ENCODE data around the gene ITGAL. TPM values are rescaled to one million over a fixed set of nuclear protein-coding genes. Genes with fewer than 3 reads are reported as not detected.

ITGAL gene
- total RNA-seq, 1 experiment from 2014 or later, result not detected

DNA sequence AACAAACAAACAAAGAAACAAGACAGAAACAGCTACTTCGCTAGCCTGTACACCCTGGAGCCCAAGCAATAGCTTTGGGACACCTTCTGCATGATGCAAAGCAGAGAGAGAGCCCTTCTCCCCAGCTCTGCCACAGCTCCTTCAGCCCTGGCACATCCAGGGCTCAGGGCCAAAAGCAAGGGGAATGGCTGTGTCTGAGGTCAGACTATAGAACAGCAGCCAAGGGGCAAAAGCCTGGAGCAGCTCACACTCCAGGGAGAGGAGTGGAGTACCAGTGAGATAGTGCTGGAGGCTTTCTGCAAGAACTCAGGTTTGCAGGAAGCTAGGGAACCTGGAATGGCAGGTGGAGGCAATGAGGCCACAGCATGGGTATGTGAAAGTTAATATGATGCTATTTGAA is 15.3 kb upstream of the ITGAL start:
- H4K20me1 ChIP-seq (ENCODE audit: control insufficient read depth, insufficient read depth, insufficient read length), result no peaks in the 10 kb centered on the region
- no peaks in the 10 kb centered on the region for H3K79me1 ChIP-seq (ENCODE audit: insufficient read depth, low read depth, low read length, poor library complexity, severe bottlenecking)
- no peaks in the 10 kb centered on the region for H3K9me3 Mint-ChIP-seq
- H2AFZ ChIP-seq (ENCODE audit: low read length), result no peak overlapping the region
- H2BK15ac ChIP-seq (ENCODE audit: low read depth, low read length), result no peak overlapping the region
- H3K4me3 Mint-ChIP-seq, result no peak overlapping the region
- H4K91ac ChIP-seq (ENCODE audit: insufficient read length, low read depth, low read length), result no peak overlapping the region
- H3K4me1 Mint-ChIP-seq, result peaks cover 0 to 6% of the 10 kb centered on the region in 2 experiments; a peak in 1 of 4 replicates
- H3K27me3 Mint-ChIP-seq (ENCODE audit: low read depth), result peaks cover 7% of the 10 kb centered on the region
- H3K27ac ChIP-seq (ENCODE audit: insufficient read length, low read depth, low read length), result no peak overlapping the region
- no peaks in the 10 kb centered on the region for H3K79me2 ChIP-seq (ENCODE audit: insufficient read depth, low read length)
- H3K9me3 ChIP-seq (ENCODE audit: control insufficient read depth, low read depth, low read length), result no peaks in the 10 kb centered on the region
- no peak overlapping the region for H3T11ph ChIP-seq (ENCODE audit: low read length)
- no peak overlapping the region for H2BK20ac ChIP-seq (ENCODE audit: low read depth, low read length, poor library complexity, severe bottlenecking)
- H4K5ac ChIP-seq (ENCODE audit: insufficient read length, low read depth, low read length), result no peak overlapping the region
- TF ChIP-seq, protein P1, sequence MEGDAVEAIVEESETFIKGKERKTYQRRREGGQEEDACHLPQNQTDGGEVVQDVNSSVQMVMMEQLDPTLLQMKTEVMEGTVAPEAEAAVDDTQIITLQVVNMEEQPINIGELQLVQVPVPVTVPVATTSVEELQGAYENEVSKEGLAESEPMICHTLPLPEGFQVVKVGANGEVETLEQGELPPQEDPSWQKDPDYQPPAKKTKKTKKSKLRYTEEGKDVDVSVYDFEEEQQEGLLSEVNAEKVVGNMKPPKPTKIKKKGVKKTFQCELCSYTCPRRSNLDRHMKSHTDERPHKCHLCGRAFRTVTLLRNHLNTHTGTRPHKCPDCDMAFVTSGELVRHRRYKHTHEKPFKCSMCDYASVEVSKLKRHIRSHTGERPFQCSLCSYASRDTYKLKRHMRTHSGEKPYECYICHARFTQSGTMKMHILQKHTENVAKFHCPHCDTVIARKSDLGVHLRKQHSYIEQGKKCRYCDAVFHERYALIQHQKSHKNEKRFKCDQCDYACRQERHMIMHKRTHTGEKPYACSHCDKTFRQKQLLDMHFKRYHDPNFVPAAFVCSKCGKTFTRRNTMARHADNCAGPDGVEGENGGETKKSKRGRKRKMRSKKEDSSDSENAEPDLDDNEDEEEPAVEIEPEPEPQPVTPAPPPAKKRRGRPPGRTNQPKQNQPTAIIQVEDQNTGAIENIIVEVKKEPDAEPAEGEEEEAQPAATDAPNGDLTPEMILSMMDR (conservative IDR thresholded peaks at IDR 0.05), result no peak
- DNase-seq, result no peak
- H3K27ac Mint-ChIP-seq, result no peak overlapping the region
- H3K56ac ChIP-seq (ENCODE audit: insufficient read length, low read depth, low read length), result no peak overlapping the region
- H3K14ac ChIP-seq (ENCODE audit: insufficient read depth, low read length), result no peak overlapping the region
- H3K23ac ChIP-seq (ENCODE audit: insufficient read length, low read depth, low read length), result no peak overlapping the region
- no peaks in the 10 kb centered on the region for H3K27me3 ChIP-seq (ENCODE audit: insufficient read depth, low read length)
- no peaks in the 10 kb centered on the region for H3K4me1 ChIP-seq (ENCODE audit: insufficient read depth, low read length)
- H2BK120ac ChIP-seq (ENCODE audit: low read depth, low read length, poor library complexity, severe bottlenecking), result no peak overlapping the region
- H3K18ac ChIP-seq (ENCODE audit: insufficient read length, low read depth, low read length), result no peak overlapping the region
- WGBS (ENCODE audit: extremely low coverage, insufficient read length, low lambda C conversion rate), result no CpG with 5 or more reads among the region's 1 CpG
- no peak overlapping the region for H3K9ac ChIP-seq (ENCODE audit: extremely low read depth, insufficient read length, low read length)
- H3K36me3 Mint-ChIP-seq (ENCODE audit: insufficient read depth in 1 of 3, low read depth in 3 of 3), result no peaks in the 10 kb centered on the region
- H2BK12ac ChIP-seq (ENCODE audit: insufficient read length, low read depth, low read length), result no peak overlapping the region
- H3K4me2 ChIP-seq (ENCODE audit: insufficient read depth, insufficient read length, low read length), result no peak overlapping the region
- H4K8ac ChIP-seq (replicated peaks; ENCODE audit: insufficient read length, low read depth, low read length), result no peak overlapping the region
- H3K4ac ChIP-seq (ENCODE audit: low read depth, low read length), result no peak overlapping the region
- H3K23me2 ChIP-seq (ENCODE audit: insufficient read length, low read depth, low read length, poor library complexity, severe bottlenecking), result peaks cover 2% of the 10 kb centered on the region
- H2BK5ac ChIP-seq (ENCODE audit: insufficient read length, low read length), result no peak overlapping the region
- H2AK5ac ChIP-seq (ENCODE audit: insufficient read length, low read length), result no peak overlapping the region

Data from H9 (cell line).